T-helper 2 cell treated with Interferon-gamma antibody and Interleukin-4, amounts not matched to agents 100 ng/mL and 5 ng/mL, for 36 hours (primary cell): ENCODE data around the gene TMEM50B. TPM values are rescaled to one million over a fixed set of nuclear protein-coding genes. Genes with fewer than 3 reads are reported as not detected.
"Not testable (repeated sequence)": the region's sequence is repeated elsewhere in the genome, so short reads cannot be mapped to it uniquely, and the experiment has no call there.

Experiments used
- intact Hi-C: fragments of 100-400 bp; cut with micrococcal nuclease; formaldehyde crosslinking; loops from one replicate; pipeline ENCODE4 v1.15.1; 2023
- total RNA-seq: library from RNA; stranded (reverse); gene quantifications from 2 replicates; pipeline ENCODE4 v1.2.3, GENCODE V29; 2022

The TMEM50B gene
- total RNA-seq, 1 donor from 2014 or later = 37.5 TPM

GRCh38 chr21:33478935-33479678, 667 bp downstream of the TMEM50B start:
- intact Hi-C loops = loop anchor here (1.0 to 2.0 kb wide), 2 partner anchors 63 to 706 kb away; partner anchors contain the start of gene GART

GRCh38 chr21:33478182-33478581, 1.6 kb downstream of the TMEM50B start:
- intact Hi-C loops = loop anchor here (2.0 kb wide), 1 partner anchor 705 kb away; no protein-coding TSS in a partner anchor

GRCh38 chr21:33477066-33477465, 2.7 kb downstream of the TMEM50B start:
- intact Hi-C loops = no loop called here

- intact Hi-C loops = no loop called here
Observed at GRCh38 chr21:33473344-33473743, 6.4 kb downstream of the TMEM50B start.

- intact Hi-C loops = no loop called here
Observed at GRCh38 chr21:33470701-33471100, 9.1 kb downstream of the TMEM50B start.

- intact Hi-C loops = not testable (repeated sequence)
Observed at GRCh38 chr21:33469183-33469582, 10.6 kb downstream of the TMEM50B start.

GRCh38 chr21:33461538-33462250, 18.1 kb downstream of the TMEM50B start:
- intact Hi-C loops = no loop called here

- intact Hi-C loops = no loop called here
Observed at GRCh38 chr21:33458861-33459260, 20.9 kb downstream of the TMEM50B start.

- intact Hi-C loops = no loop called here
Observed at GRCh38 chr21:33455686-33456446, 23.9 kb downstream of the TMEM50B start.

GRCh38 chr21:33452362-33452761, 27.4 kb downstream of the TMEM50B start:
- intact Hi-C loops = no loop called here

GRCh38 chr21:33451634-33452071, 28.1 kb downstream of the TMEM50B start:
- intact Hi-C loops = no loop called here

- intact Hi-C loops = loop anchor here (10.0 kb wide), 1 partner anchor 625 kb away; no protein-coding TSS in a partner anchor
Observed at GRCh38 chr21:33449616-33450015, 30.2 kb downstream of the TMEM50B start.

GRCh38 chr21:33446620-33447019, 33.2 kb downstream of the TMEM50B start:
- intact Hi-C loops = loop anchor here (10.0 kb wide), 1 partner anchor 622 kb away; no protein-coding TSS in a partner anchor

- intact Hi-C loops = loop anchor here (10.0 kb wide), 1 partner anchor 620 kb away; no protein-coding TSS in a partner anchor
Observed at GRCh38 chr21:33444499-33444898, 35.3 kb downstream of the TMEM50B start.

GRCh38 chr21:33443194-33443593, 36.6 kb downstream of the TMEM50B start:
- intact Hi-C loops = loop anchor here (10.0 kb wide), 1 partner anchor 618 kb away; no protein-coding TSS in a partner anchor

GRCh38 chr21:33441489-33442477, 38.0 kb downstream of the TMEM50B start:
- intact Hi-C loops = loop anchor here (10.0 kb wide), 1 partner anchor 617 kb away; no protein-coding TSS in a partner anchor

- intact Hi-C loops = loop anchor here (10.0 kb wide), 1 partner anchor 52 kb away; no protein-coding TSS in a partner anchor
Observed at GRCh38 chr21:33437140-33437539, 42.6 kb downstream of the TMEM50B start.

GRCh38 chr21:33434770-33435360, 44.9 kb downstream of the TMEM50B start:
- intact Hi-C loops = loop anchor here (10.0 kb wide), 1 partner anchor 50 kb away; no protein-coding TSS in a partner anchor

GRCh38 chr21:33433425-33434114, 46.2 kb downstream of the TMEM50B start:
- intact Hi-C loops = loop anchor here (10.0 kb wide), 1 partner anchor 49 kb away; no protein-coding TSS in a partner anchor
